Jurkat, Clone E6-1 (cell line): ENCODE measurements around the gene FLRT2.

Source experiments
- DNase-seq: peaks from one replicate; pipeline ENCODE4 v3.0.0-alpha.2; 2011; ENCODE audit warnings: low read depth, low spot score
- H3K4me3 ChIP-seq: 2 replicates; pipeline ENCODE4 v1.5.1; 2011; ENCODE audit warnings: mild to moderate bottlenecking, low read length, control low read depth, moderate library complexity

The FLRT2 gene

DNA sequence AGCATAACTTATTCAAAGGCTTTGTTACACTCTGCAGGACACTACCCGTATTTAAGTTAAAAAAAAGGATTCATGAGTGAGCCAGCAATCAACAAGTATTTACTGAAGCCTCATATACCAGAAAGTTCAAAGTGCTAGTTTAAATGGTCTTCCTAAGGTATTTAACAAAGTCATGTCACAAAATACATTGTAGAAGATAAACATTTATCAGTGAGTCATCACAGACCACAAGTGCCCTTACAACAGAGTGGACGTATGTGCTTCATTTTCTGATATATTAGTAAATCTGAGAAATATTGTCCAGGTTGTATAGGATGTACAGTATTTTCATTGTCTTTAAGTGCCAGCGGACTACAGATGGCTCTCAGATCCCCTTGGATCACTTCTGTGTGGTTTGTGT lies 24.2 kb downstream of the FLRT2 start:
- no peak overlapping the region for H3K4me3 ChIP-seq
- DNase-seq, result no peak

DNA sequence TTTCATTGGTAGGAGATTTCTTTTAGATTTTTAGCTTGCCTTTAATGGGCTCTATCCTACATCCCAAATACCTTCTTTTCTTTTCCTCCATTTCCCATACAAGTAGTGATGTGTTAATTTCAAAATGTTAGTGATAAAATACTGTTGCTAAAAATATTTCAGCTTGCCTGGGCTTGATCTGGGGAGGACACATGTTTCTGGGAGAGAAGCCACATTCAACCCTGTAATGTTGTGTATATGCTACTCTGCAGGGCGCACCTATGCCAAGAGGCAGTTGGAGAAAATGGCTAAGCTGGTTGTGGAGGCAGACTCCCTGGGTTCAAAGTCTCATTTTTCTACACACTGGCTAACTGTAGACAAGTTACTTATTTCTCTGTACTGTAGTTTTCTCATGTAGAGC lies 26.3 kb downstream of the FLRT2 start:
- H3K4me3 ChIP-seq, result no peak overlapping the region
- DNase-seq, result no peak

GRCh38 chr14:85558505-85558904 lies 28.6 kb downstream of the FLRT2 start:
- DNase-seq, result no peak
- no peak overlapping the region for H3K4me3 ChIP-seq

GRCh38 chr14:85562630-85563029 lies 32.7 kb downstream of the FLRT2 start:
- no peak overlapping the region for H3K4me3 ChIP-seq
- no peak for DNase-seq

GRCh38 chr14:85564841-85565527 lies 35.0 kb downstream of the FLRT2 start:
- no peak overlapping the region for H3K4me3 ChIP-seq
- DNase-seq, result no peak

GRCh38 chr14:85565862-85566296 lies 35.9 kb downstream of the FLRT2 start:
- H3K4me3 ChIP-seq, result no peak overlapping the region
- no peak for DNase-seq

- no peak for DNase-seq
- H3K4me3 ChIP-seq, result no peak overlapping the region
These were observed 36.7 kb downstream of the FLRT2 start for GRCh38 chr14:85566603-85567002.

- DNase-seq, result no peak
- no peak overlapping the region for H3K4me3 ChIP-seq
These were observed 42.1 kb downstream of the FLRT2 start for GRCh38 chr14:85572011-85572410.

DNA sequence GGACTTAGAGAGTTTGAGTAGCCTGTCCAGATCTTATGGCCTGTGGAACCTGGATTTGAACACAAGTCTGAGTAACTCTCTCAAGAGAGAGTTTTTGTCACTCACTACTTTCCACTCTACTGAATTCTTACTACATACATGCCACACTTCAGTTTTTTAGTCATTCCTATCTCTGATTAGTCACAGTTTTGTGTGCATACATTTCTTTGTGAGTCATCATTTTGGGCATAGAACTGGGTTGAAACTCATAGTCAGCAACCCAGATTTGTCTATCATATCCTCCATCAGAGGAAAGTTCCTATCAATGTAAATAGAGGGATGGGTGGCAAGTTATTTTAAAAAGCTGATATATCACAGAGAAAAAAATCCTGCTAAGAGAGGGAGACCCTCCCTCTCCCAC lies 42.9 kb downstream of the FLRT2 start:
- H3K4me3 ChIP-seq, result no peak overlapping the region
- no peak for DNase-seq

- no peak for DNase-seq
- no peak overlapping the region for H3K4me3 ChIP-seq
These were observed 43.5 kb downstream of the FLRT2 start for GRCh38 chr14:85573406-85573805.

- no peak overlapping the region for H3K4me3 ChIP-seq
- no peak for DNase-seq
These were observed 45.1 kb downstream of the FLRT2 start for GRCh38 chr14:85574853-85575616.

DNA sequence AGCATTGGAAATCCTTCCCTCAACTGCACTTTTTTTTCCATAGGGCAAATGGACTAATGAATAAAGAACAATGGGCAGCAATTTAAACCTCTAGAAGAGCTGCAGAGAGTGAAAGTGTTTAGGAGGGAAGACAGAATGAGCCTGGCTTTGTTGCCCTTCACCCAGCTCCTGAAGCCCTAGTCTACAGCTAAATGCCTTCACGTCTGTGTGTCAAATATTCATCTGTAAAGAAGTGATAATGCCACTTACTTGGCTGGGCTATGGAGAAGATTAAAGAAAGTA lies 45.6 kb downstream of the FLRT2 start:
- H3K4me3 ChIP-seq, result no peak overlapping the region
- no peak for DNase-seq

DNA sequence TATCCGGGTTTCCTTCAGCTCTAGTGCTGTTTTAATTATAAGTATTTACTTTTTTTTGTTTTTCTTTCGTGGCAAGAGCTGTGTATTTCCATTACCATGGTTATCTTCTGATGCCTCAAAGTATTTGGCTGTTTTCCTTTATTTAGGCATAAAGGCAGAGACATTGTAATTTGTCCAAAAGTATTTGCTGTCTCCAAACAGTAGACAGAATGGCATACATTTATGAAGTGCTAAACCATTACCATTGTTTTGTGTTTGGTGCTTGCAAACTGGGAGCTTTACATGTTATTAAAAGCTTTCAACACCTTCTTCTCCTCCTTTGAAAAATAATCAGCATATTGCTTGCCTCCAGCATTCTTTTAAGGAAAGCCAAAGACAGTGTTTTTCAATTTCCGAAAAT lies 46.3 kb downstream of the FLRT2 start:
- H3K4me3 ChIP-seq, result no peak overlapping the region
- DNase-seq, result no peak

GRCh38 chr14:85576848-85577542 lies 47.1 kb downstream of the FLRT2 start:
- no peak for DNase-seq
- H3K4me3 ChIP-seq, result no peak overlapping the region

DNA sequence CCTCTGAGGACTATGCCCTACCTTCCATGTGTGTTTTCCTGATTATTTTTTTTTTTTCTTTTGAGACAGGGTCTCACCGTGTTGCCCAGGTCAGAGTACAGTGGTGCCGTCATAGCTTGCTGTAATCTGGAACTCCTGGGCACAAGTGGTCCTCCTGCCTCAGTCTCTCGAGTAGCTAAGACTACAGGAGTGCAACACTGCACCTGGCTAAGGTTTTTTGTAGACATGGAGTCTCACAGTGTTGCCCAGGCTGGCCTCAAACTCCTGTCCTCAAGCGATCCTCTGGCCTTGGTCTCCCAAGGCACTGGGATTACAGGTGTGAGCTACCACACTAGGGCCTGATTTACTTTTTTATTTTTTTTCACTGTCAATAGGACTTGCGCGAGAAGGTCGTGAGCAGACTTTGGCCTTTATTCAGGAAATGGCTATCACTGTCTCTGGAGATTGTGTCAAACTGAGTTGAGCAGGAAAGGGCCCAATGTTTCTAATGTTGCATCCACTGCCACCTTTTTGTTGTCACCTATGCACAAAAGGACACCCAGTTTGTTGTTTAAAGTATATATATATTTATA lies 47.7 kb downstream of the FLRT2 start:
- no peak overlapping the region for H3K4me3 ChIP-seq

DNA sequence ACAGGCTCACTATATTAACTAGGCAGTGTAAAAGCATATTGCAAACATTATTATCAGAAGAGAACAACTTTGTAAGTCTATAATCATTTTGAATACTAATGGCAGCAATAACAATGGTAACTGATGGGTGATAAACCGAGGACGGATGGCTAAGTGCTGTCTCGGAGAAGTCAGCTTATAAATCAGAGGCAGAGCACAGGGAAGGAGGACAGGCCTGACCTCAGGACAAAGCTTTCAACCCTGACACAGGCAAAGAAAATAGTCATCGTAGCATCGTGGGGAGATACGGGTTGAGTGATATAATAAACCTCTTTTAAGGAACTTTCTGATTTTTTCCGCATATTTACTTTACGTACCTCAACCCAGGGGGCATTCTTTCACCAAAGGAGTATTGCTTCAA lies 48.4 kb downstream of the FLRT2 start:
- DNase-seq, result no peak
- no peak overlapping the region for H3K4me3 ChIP-seq

More for the DNA sequence above, 47.7 kb downstream of the FLRT2 start:
- DNase-seq, result no peak

DNA sequence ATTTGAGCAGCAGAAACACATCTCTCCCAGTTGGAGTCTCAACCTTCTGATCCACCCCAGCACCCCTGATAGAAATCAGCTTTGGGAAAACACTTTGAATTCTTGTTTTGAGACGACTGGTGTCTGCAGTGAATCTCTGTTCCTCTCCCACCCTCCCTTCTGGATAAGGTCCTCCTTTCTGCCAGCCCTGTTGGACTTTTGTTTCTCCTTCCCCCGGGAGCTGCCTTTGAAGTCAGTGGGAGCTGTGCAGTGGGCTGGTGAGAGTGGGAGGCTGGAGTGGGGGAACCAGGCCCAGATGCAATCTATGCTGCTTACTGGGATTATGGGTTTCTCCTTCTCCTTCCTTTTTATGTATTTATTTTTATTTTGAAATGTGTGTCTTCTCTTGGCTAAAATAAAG lies 49.0 kb downstream of the FLRT2 start:
- no peak overlapping the region for H3K4me3 ChIP-seq
- DNase-seq, result no peak

DNA sequence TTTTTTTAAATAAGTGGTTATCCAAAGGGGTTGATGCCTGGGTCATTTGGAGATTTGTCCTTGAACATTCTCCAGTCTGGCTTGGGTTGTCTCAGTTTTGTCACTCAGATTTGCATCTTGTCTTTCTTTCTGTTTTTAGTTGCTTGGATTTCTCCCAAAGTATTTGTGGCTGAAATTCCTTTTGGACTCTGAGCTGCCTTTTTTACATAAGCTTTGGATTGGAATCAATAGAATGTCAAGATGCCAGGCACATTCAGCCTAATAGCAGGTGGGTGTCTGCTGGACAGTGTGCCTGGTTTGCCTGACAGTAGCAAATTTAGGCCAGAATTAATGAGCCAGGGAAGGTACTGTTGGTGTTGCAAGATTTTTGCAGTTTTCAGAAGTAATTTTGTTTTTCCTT lies 50.0 kb downstream of the FLRT2 start:
- H3K4me3 ChIP-seq, result no peak overlapping the region
- no peak for DNase-seq

DNA sequence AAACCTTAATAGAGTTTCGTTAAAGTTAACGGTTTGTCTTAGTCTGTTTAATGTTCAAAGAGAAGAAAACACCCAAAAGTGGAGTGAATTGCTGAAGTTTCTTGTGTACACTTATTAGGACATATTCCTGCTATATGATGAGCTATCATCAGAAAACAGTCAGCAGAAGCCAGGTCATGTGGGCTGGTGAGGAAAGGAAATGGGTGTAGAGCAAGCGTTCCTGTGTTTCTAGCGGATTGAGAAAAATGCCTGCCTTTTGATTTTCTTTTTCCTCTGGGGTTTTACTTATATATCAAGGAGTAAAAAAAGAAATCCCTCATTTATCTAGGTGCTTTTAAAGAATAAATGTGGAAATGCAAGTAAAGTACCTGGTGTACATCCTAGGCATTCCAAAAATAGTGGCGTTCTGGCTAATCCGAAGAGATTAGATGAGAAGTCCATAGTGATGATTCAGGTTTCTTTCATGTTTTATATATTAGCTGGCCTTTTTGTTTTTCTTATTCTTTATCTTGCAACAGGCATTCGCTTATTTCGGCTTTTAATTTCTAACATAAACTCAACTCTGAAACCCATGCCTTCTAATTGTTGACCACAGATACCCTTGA lies 50.7 kb downstream of the FLRT2 start:
- DNase-seq, result no peak

GRCh38 chr14:85581691-85582090 lies 51.7 kb downstream of the FLRT2 start:
- no peak overlapping the region for H3K4me3 ChIP-seq
- DNase-seq, result no peak

More for the DNA sequence above, 50.7 kb downstream of the FLRT2 start:
- no peak overlapping the region for H3K4me3 ChIP-seq
